Liver (tissue), 2 donors: ENCODE results near the gene DDX56.

Source experiments
- CTCF ChIP-seq: fragments of 150-350 bp; IDR thresholded peaks from 2 replicates; pipeline ENCODE4 v1.5.1; 2017; ENCODE audit warnings: improper control_type of control experiment, low read depth, low read length; ENCODE audit not compliant: missing input control
- MAX ChIP-seq: IDR thresholded peaks from 2 replicates; pipeline ENCODE4 v1.6.1; 2016; ENCODE audit warnings: antibody characterized with exemption
- donor health status: healthy.

- TF ChIP-seq CTCF (no peak), MAX (no peak)
These were observed 38.2 kb downstream of the DDX56 start for GRCh38 chr7:44535348-44536064.
